ENCODE measurements around the gene LGALS3BP. TPM values are rescaled to one million over a fixed set of nuclear protein-coding genes. Genes with fewer than 3 reads are reported as not detected.

The LGALS3BP gene
- total RNA-seq, 1 experiment from 2014 or later = 57.9 TPM

- TF ChIP-seq, protein P1, sequence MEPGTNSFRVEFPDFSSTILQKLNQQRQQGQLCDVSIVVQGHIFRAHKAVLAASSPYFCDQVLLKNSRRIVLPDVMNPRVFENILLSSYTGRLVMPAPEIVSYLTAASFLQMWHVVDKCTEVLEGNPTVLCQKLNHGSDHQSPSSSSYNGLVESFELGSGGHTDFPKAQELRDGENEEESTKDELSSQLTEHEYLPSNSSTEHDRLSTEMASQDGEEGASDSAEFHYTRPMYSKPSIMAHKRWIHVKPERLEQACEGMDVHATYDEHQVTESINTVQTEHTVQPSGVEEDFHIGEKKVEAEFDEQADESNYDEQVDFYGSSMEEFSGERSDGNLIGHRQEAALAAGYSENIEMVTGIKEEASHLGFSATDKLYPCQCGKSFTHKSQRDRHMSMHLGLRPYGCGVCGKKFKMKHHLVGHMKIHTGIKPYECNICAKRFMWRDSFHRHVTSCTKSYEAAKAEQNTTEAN (CRISPR knock-in tag; IDR thresholded peaks at IDR 0.05) = no peak
- TF ChIP-seq NR1H2 (CRISPR knock-in tag; IDR thresholded peaks at IDR 0.05) = no peak
- TF ChIP-seq, protein P2, sequence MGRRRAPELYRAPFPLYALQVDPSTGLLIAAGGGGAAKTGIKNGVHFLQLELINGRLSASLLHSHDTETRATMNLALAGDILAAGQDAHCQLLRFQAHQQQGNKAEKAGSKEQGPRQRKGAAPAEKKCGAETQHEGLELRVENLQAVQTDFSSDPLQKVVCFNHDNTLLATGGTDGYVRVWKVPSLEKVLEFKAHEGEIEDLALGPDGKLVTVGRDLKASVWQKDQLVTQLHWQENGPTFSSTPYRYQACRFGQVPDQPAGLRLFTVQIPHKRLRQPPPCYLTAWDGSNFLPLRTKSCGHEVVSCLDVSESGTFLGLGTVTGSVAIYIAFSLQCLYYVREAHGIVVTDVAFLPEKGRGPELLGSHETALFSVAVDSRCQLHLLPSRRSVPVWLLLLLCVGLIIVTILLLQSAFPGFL (CRISPR knock-in tag; IDR thresholded peaks at IDR 0.05; ENCODE audit: borderline replicate concordance) = no peak
- TF ChIP-seq, protein P3, sequence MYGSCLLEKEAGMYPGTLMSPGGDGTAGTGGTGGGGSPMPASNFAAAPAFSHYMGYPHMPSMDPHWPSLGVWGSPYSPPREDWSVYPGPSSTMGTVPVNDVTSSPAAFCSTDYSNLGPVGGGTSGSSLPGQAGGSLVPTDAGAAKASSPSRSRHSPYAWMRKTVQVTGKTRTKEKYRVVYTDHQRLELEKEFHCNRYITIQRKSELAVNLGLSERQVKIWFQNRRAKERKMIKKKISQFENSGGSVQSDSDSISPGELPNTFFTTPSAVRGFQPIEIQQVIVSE (CRISPR knock-in tag; IDR thresholded peaks at IDR 0.05; ENCODE audit: borderline replicate concordance) = no peak
- no peak for TF ChIP-seq RORB (CRISPR knock-in tag; IDR thresholded peaks at IDR 0.05)
- TF ChIP-seq CBFB (CRISPR knock-in tag; IDR thresholded peaks at IDR 0.05; ENCODE audit: low read depth) = no peak
- TF ChIP-seq, protein P4, sequence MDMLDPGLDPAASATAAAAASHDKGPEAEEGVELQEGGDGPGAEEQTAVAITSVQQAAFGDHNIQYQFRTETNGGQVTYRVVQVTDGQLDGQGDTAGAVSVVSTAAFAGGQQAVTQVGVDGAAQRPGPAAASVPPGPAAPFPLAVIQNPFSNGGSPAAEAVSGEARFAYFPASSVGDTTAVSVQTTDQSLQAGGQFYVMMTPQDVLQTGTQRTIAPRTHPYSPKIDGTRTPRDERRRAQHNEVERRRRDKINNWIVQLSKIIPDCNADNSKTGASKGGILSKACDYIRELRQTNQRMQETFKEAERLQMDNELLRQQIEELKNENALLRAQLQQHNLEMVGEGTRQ (CRISPR knock-in tag; IDR thresholded peaks at IDR 0.05) = no peak
- TF ChIP-seq ELF4 (CRISPR knock-in tag; IDR thresholded peaks at IDR 0.05; ENCODE audit: low read depth) = no peak
These were observed 29.1 kb upstream of the LGALS3BP start (continued) for GRCh38 chr17:79008666-79009387.

DNA sequence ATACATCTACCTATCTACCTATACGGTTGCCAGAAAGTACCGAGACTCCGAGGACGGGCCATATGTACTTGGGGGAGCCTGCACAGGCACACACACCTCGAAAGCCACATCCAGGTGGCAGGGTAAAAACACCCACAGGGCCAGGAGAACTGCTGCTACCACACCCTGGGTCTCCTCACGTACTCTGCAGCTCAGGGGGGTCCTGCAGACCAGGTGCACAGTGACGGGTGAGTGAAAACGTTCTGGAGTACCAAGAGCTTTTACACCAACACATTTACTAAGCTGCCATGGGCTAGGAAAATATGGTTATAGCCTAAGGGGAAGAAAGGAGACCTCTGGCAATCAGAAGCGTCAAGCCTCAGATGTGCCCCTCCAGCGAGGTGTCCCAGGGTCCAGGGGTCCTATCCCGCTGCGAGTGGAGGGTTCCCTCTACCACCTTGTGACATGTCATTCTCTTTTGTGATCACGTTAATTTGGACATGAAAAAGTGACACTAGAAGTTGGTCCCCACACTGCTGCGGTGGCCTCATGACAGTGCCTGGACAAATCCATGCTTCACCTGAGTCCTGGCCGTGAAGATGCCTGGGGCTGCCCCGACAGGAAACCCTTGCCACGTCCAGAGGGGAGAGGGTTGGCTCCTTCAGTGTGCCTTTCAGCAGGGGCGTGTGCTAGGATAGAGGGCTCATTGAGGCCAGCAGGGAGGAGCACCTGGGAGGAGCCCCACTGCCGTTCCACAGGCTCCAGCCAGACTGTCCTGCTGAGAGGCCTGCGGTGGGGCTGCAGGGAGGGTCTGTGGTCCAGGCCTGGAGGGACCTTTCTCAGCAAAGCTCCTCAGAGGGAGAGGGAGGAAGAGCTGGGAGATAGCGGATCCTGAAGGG, 28.0 kb upstream of the LGALS3BP start:
- DNase-seq (ENCODE audit: low spot score) (no peak), ATAC-seq (no peak)
- H3K27ac Mint-ChIP-seq = no peak overlapping the region
- no peak for TF ChIP-seq ATF1 (CRISPR knock-in tag; IDR thresholded peaks at IDR 0.05)
- no peak for TF ChIP-seq NR3C1 (CRISPR knock-in tag; conservative IDR thresholded peaks at IDR 0.05; ENCODE audit: low read depth)
- TF ChIP-seq FOXK1 (CRISPR knock-in tag; IDR thresholded peaks at IDR 0.05) = no peak
- TF ChIP-seq, protein P5, sequence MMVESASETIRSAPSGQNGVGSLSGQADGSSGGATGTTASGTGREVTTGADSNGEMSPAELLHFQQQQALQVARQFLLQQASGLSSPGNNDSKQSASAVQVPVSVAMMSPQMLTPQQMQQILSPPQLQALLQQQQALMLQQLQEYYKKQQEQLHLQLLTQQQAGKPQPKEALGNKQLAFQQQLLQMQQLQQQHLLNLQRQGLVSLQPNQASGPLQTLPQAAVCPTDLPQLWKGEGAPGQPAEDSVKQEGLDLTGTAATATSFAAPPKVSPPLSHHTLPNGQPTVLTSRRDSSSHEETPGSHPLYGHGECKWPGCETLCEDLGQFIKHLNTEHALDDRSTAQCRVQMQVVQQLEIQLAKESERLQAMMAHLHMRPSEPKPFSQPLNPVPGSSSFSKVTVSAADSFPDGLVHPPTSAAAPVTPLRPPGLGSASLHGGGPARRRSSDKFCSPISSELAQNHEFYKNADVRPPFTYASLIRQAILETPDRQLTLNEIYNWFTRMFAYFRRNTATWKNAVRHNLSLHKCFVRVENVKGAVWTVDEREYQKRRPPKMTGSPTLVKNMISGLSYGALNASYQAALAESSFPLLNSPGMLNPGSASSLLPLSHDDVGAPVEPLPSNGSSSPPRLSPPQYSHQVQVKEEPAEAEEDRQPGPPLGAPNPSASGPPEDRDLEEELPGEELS (CRISPR knock-in tag; IDR thresholded peaks at IDR 0.05) = no peak
- no peak for TF ChIP-seq IRF2 (CRISPR knock-in tag; IDR thresholded peaks at IDR 0.05; ENCODE audit: borderline replicate concordance, low read depth)
- H3K9me3 Mint-ChIP-seq = peaks cover 19% of the 10 kb centered on the region
- peaks cover 1% of the 10 kb centered on the region for H3K36me3 Mint-ChIP-seq
- peak overlapping the region; percentile 85 for H3K4me3 Mint-ChIP-seq
- ChIA-PET POLR2A (no interaction called here), CTCF (no interaction called here)
- peaks cover 22% of the 10 kb centered on the region for H3K4me1 Mint-ChIP-seq
- H3K27me3 Mint-ChIP-seq (ENCODE audit: low read depth) = peaks cover 79% of the 10 kb centered on the region

GRCh38 chr17:79006794-79007503, 27.2 kb upstream of the LGALS3BP start:
- H3K36me3 Mint-ChIP-seq = no peaks in the 10 kb centered on the region
- no peak for TF ChIP-seq ZNF423 (CRISPR knock-in tag; IDR thresholded peaks at IDR 0.05)
- no peak for TF ChIP-seq E2F4 (CRISPR knock-in tag; IDR thresholded peaks at IDR 0.05; ENCODE audit: borderline replicate concordance, low read depth)
- TF ChIP-seq, protein P5 (CRISPR knock-in tag; IDR thresholded peaks at IDR 0.05) = no peak
- no peak for TF ChIP-seq ESRRA (CRISPR knock-in tag; IDR thresholded peaks at IDR 0.05; ENCODE audit: borderline replicate concordance)
- no peak for TF ChIP-seq NFYB (CRISPR knock-in tag; conservative IDR thresholded peaks at IDR 0.05; ENCODE audit: low read depth)
- TF ChIP-seq PRRX2 (CRISPR knock-in tag; IDR thresholded peaks at IDR 0.05) = no peak
- TF ChIP-seq CREB1 (CRISPR knock-in tag; IDR thresholded peaks at IDR 0.05) = no peak
- TF ChIP-seq E2F5 (CRISPR knock-in tag; IDR thresholded peaks at IDR 0.05) = no peak

More at GRCh38 chr17:79006794-79007503, 27.2 kb upstream of the LGALS3BP start:
- ChIA-PET CTCF (no interaction called here), POLR2A (no interaction called here)
- H3K27ac Mint-ChIP-seq = no peak overlapping the region
- no peak overlapping the region for H3K4me3 Mint-ChIP-seq
- ATAC-seq = no peak
- peaks cover 13% of the 10 kb centered on the region for H3K9me3 Mint-ChIP-seq
- H3K27me3 Mint-ChIP-seq (ENCODE audit: low read depth) = peaks cover 80% of the 10 kb centered on the region
- peaks cover 22% of the 10 kb centered on the region for H3K4me1 Mint-ChIP-seq
- DNase-seq (ENCODE audit: low spot score) = no peak

Data from WTC11 (cell line).